GM23338 (cell line): ENCODE results near the gene AMBRA1. TPM values are rescaled to one million over a fixed set of nuclear protein-coding genes. Genes with fewer than 3 reads are reported as not detected.

Experiments
- ATAC-seq: fragments of 200-7000 bp; cut with Tn5 transposase; 3 replicates; pipeline ENCODE4 v1.9.1; 2020
- DNase-seq: peaks from one replicate; pipeline ENCODE4 v3.0.0-alpha.2; 2015; ENCODE audit warnings: low spot score
- H2AFZ ChIP-seq: fragments of 200-600 bp; sonication (generic); 2 replicates; pipeline ENCODE4 v1.8.0; 2016; ENCODE audit warnings: antibody characterized with exemption, mild to moderate bottlenecking, moderate library complexity
- H3F3A ChIP-seq: fragments of 200-600 bp; sonication (generic); replicated peaks from 2 replicates; pipeline ENCODE4 v1.8.0; 2017; ENCODE audit warnings: antibody characterized with exemption, mixed run types, low read depth
- H3K27ac ChIP-seq: fragments of 200-600 bp; sonication (generic); 2 replicates; pipeline ENCODE4 v1.6.1; 2016; ENCODE audit warnings: low read depth
- H3K27me3 ChIP-seq: fragments of 200-600 bp; sonication (generic); 2 replicates; pipeline ENCODE4 v1.8.0; 2016; ENCODE audit warnings: mild to moderate bottlenecking, mixed run types, moderate library complexity; ENCODE audit not compliant: insufficient read depth
- H3K36me3 ChIP-seq: fragments of 200-600 bp; sonication (generic); 2 replicates; pipeline ENCODE4 v1.8.0; 2016; ENCODE audit warnings: mild to moderate bottlenecking; ENCODE audit not compliant: insufficient read depth
- H3K4me1 ChIP-seq: fragments of 200-600 bp; sonication (generic); 2 replicates; pipeline ENCODE4 v1.8.0; 2016; ENCODE audit warnings: mild to moderate bottlenecking, moderate library complexity; ENCODE audit not compliant: insufficient read depth
- H3K4me2 ChIP-seq: fragments of 200-600 bp; sonication (generic); 2 replicates; pipeline ENCODE4 v1.7.1; 2017; ENCODE audit warnings: mixed run types
- H3K4me3 ChIP-seq: fragments of 200-600 bp; sonication (generic); 2 replicates; pipeline ENCODE4 v1.6.1; 2016; ENCODE audit warnings: mixed run types
- H3K79me2 ChIP-seq: fragments of 200-600 bp; sonication (generic); replicated peaks from 2 replicates; pipeline ENCODE4 v1.8.0; 2017; ENCODE audit warnings: mild to moderate bottlenecking; ENCODE audit not compliant: insufficient read depth
- H3K9me2 ChIP-seq: fragments of 200-600 bp; sonication (generic); 2 replicates; pipeline ENCODE4 v1.8.0; 2017; ENCODE audit not compliant: insufficient read depth
- H4K20me1 ChIP-seq: fragments of 200-600 bp; sonication (generic); replicated peaks from 2 replicates; pipeline ENCODE4 v1.8.0; 2017; ENCODE audit warnings: mild to moderate bottlenecking; ENCODE audit not compliant: insufficient read depth
- H3K27ac Mint-ChIP-seq: 2 replicates; pipeline ENCODE4 v1.8.0; 2020; ENCODE audit warnings: inconsistent platforms, mild to moderate bottlenecking, moderate library complexity, mixed read lengths
- H3K27me3 Mint-ChIP-seq: 3 replicates; pipeline ENCODE4 v1.8.0; 2022; ENCODE audit warnings: low read depth, mild to moderate bottlenecking, moderate library complexity, mixed read lengths, inconsistent platforms; ENCODE audit not compliant: insufficient read depth, poor library complexity
- H3K36me3 Mint-ChIP-seq: 3 replicates; pipeline ENCODE4 v1.8.0; 2021; ENCODE audit warnings: low read depth, mild to moderate bottlenecking, inconsistent platforms, moderate library complexity, mixed read lengths
- H3K4me1 Mint-ChIP-seq: 3 replicates; pipeline ENCODE4 v1.8.0; 2020; ENCODE audit warnings: mild to moderate bottlenecking, inconsistent platforms, mixed read lengths
- H3K4me3 Mint-ChIP-seq: 3 replicates; pipeline ENCODE4 v1.8.0; 2021; ENCODE audit warnings: moderate library complexity, mild to moderate bottlenecking, inconsistent platforms, mixed read lengths
- H3K9me3 Mint-ChIP-seq: 3 replicates; pipeline ENCODE4 v1.8.0; 2020; ENCODE audit warnings: moderate library complexity, mild to moderate bottlenecking, inconsistent platforms, mixed read lengths
- EZH2 ChIP-seq: fragments of 200-600 bp; sonication (generic); IDR thresholded peaks from one replicate; pipeline ENCODE4 v1.8.0; 2017; ENCODE audit warnings: antibody characterized with exemption, mild to moderate bottlenecking, low read depth; ENCODE audit not compliant: unreplicated experiment
- JUNB ChIP-seq: IDR thresholded peaks from one replicate; pipeline ENCODE4 v1.6.1; 2016; ENCODE audit warnings: antibody characterized with exemption; ENCODE audit not compliant: unreplicated experiment
- NANOG ChIP-seq: IDR thresholded peaks from 2 replicates; pipeline ENCODE4 v1.6.1; 2016; ENCODE audit warnings: antibody characterized with exemption, borderline replicate concordance
- ZNF114 ChIP-seq: fragments of 250-450 bp; sonication (Bioruptor Pico); IDR thresholded peaks from 2 replicates; pipeline ENCODE4 v1.5.0; 2020; ENCODE audit warnings: mild to moderate bottlenecking, moderate library complexity
- ZNF331 ChIP-seq: fragments of 250-450 bp; sonication (Bioruptor Pico); IDR thresholded peaks from 2 replicates; pipeline ENCODE4 v1.5.0; 2020; ENCODE audit warnings: low read depth, mild to moderate bottlenecking, moderate library complexity
- polyA plus RNA-seq: library from polyadenylated mRNA; unstranded; fragments of >200 nt; fragmentation: Nextera tagmentation; extraction: Ambion mirVana; gene quantifications from 2 replicates; pipeline ENCODE4 v1.2.1, GENCODE V29; 2016
- total RNA-seq: library from RNA; depleted of rRNA; stranded (reverse); fragments of >200 nt; shearing (Covaris generic); gene quantifications from 2 replicates; pipeline ENCODE4 v1.2.3, GENCODE V29; 2014
- TF ChIP-seq, protein P1 (sequence below): fragments of 250-450 bp; sonication (Bioruptor Pico); IDR thresholded peaks from 2 replicates; pipeline ENCODE4 v1.5.0; 2020; ENCODE audit warnings: mild to moderate bottlenecking, moderate library complexity
- TF ChIP-seq, protein P2 (sequence below): IDR thresholded peaks from 2 replicates; pipeline ENCODE4 v1.6.1; 2016; ENCODE audit warnings: antibody characterized with exemption

Gene AMBRA1
- total and polyA plus RNA-seq, 2 experiments from 2014 or later: 8.3 to 34.8 TPM

DNA sequence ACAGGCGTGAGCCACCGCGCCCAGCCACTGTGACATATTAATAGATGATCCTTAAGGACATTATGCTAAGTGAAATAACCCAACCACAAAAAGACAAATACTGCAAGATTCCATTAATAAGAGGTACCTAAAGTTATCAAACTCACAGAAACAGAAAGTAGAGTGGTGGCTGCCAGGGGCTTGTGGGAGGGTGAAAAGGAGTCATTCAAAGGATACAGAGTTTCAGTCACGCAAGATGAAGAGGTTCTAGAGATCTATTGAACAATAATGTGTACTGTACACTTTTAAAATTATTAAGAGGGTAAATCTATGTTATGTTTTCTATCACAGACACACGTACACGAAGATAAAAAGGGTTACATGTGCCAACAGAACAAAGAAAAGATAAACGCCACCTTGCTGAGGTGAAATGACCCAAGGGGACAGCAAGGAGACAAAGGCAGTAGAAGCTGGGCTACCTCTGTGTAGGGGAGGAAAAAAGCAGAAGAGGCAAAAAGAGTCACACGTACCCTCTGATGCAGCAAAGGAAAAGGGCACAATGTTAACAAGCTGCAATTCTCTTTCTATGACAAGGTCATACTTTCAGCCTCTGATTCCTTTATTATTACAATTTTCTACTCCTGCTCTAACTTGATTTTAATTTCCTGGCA, 65.3 kb downstream of the AMBRA1 start (continued):
- TF ChIP-seq, protein P1, sequence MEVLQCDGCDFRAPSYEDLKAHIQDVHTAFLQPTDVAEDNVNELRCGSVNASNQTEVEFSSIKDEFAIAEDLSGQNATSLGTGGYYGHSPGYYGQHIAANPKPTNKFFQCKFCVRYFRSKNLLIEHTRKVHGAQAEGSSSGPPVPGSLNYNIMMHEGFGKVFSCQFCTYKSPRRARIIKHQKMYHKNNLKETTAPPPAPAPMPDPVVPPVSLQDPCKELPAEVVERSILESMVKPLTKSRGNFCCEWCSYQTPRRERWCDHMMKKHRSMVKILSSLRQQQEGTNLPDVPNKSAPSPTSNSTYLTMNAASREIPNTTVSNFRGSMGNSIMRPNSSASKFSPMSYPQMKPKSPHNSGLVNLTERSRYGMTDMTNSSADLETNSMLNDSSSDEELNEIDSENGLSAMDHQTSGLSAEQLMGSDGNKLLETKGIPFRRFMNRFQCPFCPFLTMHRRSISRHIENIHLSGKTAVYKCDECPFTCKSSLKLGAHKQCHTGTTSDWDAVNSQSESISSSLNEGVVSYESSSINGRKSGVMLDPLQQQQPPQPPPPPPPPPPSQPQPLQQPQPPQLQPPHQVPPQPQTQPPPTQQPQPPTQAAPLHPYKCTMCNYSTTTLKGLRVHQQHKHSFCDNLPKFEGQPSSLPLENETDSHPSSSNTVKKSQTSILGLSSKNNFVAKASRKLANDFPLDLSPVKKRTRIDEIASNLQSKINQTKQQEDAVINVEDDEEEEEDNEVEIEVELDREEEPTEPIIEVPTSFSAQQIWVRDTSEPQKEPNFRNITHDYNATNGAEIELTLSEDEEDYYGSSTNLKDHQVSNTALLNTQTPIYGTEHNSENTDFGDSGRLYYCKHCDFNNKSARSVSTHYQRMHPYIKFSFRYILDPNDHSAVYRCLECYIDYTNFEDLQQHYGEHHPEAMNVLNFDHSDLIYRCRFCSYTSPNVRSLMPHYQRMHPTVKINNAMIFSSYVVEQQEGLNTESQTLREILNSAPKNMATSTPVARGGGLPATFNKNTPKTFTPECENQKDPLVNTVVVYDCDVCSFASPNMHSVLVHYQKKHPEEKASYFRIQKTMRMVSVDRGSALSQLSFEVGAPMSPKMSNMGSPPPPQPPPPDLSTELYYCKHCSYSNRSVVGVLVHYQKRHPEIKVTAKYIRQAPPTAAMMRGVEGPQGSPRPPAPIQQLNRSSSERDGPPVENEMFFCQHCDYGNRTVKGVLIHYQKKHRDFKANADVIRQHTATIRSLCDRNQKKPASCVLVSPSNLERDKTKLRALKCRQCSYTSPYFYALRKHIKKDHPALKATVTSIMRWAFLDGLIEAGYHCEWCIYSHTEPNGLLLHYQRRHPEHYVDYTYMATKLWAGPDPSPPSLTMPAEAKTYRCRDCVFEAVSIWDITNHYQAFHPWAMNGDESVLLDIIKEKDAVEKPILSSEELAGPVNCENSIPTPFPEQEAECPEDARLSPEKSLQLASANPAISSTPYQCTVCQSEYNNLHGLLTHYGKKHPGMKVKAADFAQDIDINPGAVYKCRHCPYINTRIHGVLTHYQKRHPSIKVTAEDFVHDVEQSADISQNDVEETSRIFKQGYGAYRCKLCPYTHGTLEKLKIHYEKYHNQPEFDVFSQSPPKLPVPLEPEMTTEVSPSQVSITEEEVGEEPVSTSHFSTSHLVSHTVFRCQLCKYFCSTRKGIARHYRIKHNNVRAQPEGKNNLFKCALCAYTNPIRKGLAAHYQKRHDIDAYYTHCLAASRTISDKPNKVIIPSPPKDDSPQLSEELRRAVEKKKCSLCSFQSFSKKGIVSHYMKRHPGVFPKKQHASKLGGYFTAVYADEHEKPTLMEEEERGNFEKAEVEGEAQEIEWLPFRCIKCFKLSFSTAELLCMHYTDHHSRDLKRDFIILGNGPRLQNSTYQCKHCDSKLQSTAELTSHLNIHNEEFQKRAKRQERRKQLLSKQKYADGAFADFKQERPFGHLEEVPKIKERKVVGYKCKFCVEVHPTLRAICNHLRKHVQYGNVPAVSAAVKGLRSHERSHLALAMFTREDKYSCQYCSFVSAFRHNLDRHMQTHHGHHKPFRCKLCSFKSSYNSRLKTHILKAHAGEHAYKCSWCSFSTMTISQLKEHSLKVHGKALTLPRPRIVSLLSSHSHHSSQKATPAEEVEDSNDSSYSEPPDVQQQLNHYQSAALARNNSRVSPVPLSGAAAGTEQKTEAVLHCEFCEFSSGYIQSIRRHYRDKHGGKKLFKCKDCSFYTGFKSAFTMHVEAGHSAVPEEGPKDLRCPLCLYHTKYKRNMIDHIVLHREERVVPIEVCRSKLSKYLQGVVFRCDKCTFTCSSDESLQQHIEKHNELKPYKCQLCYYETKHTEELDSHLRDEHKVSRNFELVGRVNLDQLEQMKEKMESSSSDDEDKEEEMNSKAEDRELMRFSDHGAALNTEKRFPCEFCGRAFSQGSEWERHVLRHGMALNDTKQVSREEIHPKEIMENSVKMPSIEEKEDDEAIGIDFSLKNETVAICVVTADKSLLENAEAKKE (CRISPR knock-in tag): no peak
- TF ChIP-seq ZNF331 (CRISPR knock-in tag): no peak
- TF ChIP-seq EZH2: no peak
- no peak for TF ChIP-seq ZNF114 (CRISPR knock-in tag)

DNA sequence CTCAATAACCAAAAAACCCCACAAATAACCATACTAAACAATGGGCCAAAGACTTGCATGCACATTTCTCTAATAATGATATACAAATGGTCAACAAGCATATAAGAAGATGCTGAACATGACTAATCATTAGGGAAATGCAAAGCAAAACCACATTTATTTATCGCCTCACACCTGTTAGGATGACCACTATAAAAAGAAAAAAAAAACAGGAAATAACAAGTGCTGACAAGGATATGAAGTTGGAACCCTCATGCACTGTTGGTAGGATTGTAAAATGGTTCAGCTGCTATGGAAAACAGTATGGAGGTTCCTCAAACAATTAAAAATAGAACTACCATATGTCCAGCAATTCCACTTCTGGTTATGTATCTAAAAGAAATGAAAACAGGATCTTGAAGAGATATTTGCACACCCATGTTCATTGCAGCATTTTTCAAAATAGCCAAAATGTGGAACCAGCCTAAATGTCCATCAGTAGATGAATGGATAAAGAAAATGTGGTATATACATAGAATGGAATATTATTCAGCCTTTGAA, 66.2 kb downstream of the AMBRA1 start:
- peaks cover 31% of the 10 kb centered on the region for H4K20me1 ChIP-seq
- Mint-ChIP-seq H3K4me3 (no peak overlapping the region), H3K9me3 (no peaks in the 10 kb centered on the region; the same call in 2 of the 3 replicates), H3K36me3 (0 out of 3 replicates have a peak, but pooled peaks cover 2% of the 10 kb centered on the region), H3K27ac (no peak overlapping the region), H3K4me1 (peaks cover 18% of the 10 kb centered on the region), H3K27me3 (no peaks in the 10 kb centered on the region)
- peaks cover 13% of the 10 kb centered on the region for H3K4me1 ChIP-seq
- no peaks in the 10 kb centered on the region for H3K9me2 ChIP-seq
- peaks cover 97% of the 10 kb centered on the region for H3K79me2 ChIP-seq
- no peak overlapping the region for H3K4me3 ChIP-seq
- DNase-seq (no peak), ATAC-seq (no peak)
- no peak overlapping the region for H3K27ac ChIP-seq
- H2AFZ ChIP-seq: no peak overlapping the region
- H3F3A ChIP-seq: no peaks in the 10 kb centered on the region
- H3K27me3 ChIP-seq: no peaks in the 10 kb centered on the region
- no peak overlapping the region for H3K4me2 ChIP-seq
- no peaks in the 10 kb centered on the region for H3K36me3 ChIP-seq
- TF ChIP-seq, protein P1 (CRISPR knock-in tag): no peak
- no peak for TF ChIP-seq JUNB
- TF ChIP-seq, protein P2, sequence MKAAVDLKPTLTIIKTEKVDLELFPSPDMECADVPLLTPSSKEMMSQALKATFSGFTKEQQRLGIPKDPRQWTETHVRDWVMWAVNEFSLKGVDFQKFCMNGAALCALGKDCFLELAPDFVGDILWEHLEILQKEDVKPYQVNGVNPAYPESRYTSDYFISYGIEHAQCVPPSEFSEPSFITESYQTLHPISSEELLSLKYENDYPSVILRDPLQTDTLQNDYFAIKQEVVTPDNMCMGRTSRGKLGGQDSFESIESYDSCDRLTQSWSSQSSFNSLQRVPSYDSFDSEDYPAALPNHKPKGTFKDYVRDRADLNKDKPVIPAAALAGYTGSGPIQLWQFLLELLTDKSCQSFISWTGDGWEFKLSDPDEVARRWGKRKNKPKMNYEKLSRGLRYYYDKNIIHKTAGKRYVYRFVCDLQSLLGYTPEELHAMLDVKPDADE: no peak
- TF ChIP-seq NANOG: no peak
